OCI-LY3 (cell line): Measurements from ENCODE around the gene C19orf73.

Experiments
- H2AFZ ChIP-seq: fragments of 200-600, 300-600 bp; shearing (Covaris generic); 2 replicates; pipeline ENCODE4 v1.6.0; 2014; ENCODE audit warnings: antibody characterized with exemption, low read depth, low read length
- H3K27ac ChIP-seq: fragments of 200-600, 300-600 bp; sonication (generic); 2 replicates; pipeline ENCODE4 v1.5.1; 2014; ENCODE audit warnings: mild to moderate bottlenecking, low read length, moderate library complexity, mixed read lengths
- H3K27me3 ChIP-seq: fragments of 200-600, 300-600 bp; sonication (generic); 2 replicates; pipeline ENCODE4 v1.6.1; 2014; ENCODE audit warnings: low read depth, low read length, mixed read lengths
- H3K36me3 ChIP-seq: fragments of 200-600, 300-600 bp; sonication (generic); replicated peaks from 2 replicates; pipeline ENCODE3; 2014; ENCODE audit warnings: low read depth, low read length, mixed read lengths
- H3K4me1 ChIP-seq: fragments of 300-600, 200-600 bp; sonication (generic); 2 replicates; pipeline ENCODE4 v1.6.1; 2014; ENCODE audit warnings: low read length, mixed read lengths
- H3K4me2 ChIP-seq: fragments of 200-600, 300-600 bp; sonication (generic); 2 replicates; pipeline ENCODE4 v1.6.1; 2014; ENCODE audit warnings: low read length, mixed read lengths
- H3K4me3 ChIP-seq: fragments of 300-600, 200-600 bp; sonication (generic); 2 replicates; pipeline ENCODE4 v1.5.1; 2014; ENCODE audit warnings: antibody characterized with exemption, mild to moderate bottlenecking, low read length, moderate library complexity
- H3K79me2 ChIP-seq: fragments of 300-600, 200-600 bp; shearing (Covaris generic); 2 replicates; pipeline ENCODE4 v1.6.1; 2014; ENCODE audit warnings: mild to moderate bottlenecking, low read length, mixed read lengths
- H3K9ac ChIP-seq: fragments of 300-600, 200-600 bp; shearing (Covaris generic); 2 replicates; pipeline ENCODE4 v1.6.0; 2014; ENCODE audit warnings: mild to moderate bottlenecking, low read length, moderate library complexity
- H3K9me3 ChIP-seq: fragments of 200-600, 300-600 bp; shearing (Covaris generic); 2 replicates; pipeline ENCODE4 v1.6.1; 2014; ENCODE audit warnings: low read length, mixed read lengths; ENCODE audit not compliant: insufficient read depth
- H4K20me1 ChIP-seq: fragments of 200-600, 300-600 bp; sonication (generic); 2 replicates; pipeline ENCODE4 v1.6.1; 2016; ENCODE audit warnings: low read length, mixed read lengths; ENCODE audit not compliant: insufficient read depth
- CTCF ChIP-seq: fragments of 200-600, 300-600 bp; sonication (generic); IDR thresholded peaks from 2 replicates; pipeline ENCODE4 v1.5.1; 2014; ENCODE audit warnings: antibody characterized with exemption, low read length, low read depth
- EZH2phosphoT487 ChIP-seq: fragments of 200-600 bp; shearing (Covaris generic); IDR thresholded peaks from 2 replicates; pipeline ENCODE4 v1.6.1; 2018; ENCODE audit warnings: antibody characterized with exemption, mixed run types, low read depth

The C19orf73 gene

GRCh38 chr19:49101160-49101559 lies 17.8 kb downstream of the C19orf73 start:
- no peak overlapping the region for H3K27ac ChIP-seq
- TF ChIP-seq EZH2phosphoT487 (no peak), CTCF (no peak)
- peaks cover 37% of the 10 kb centered on the region for H4K20me1 ChIP-seq
- peaks cover 32% of the 10 kb centered on the region for H3K79me2 ChIP-seq
- no peak overlapping the region for H3K9ac ChIP-seq
- H3K4me3 ChIP-seq, result no peak overlapping the region
- no peak overlapping the region for H3K4me2 ChIP-seq
- no peaks in the 10 kb centered on the region for H3K9me3 ChIP-seq
- peaks cover 73% of the 10 kb centered on the region for H3K36me3 ChIP-seq
- H2AFZ ChIP-seq, result no peak overlapping the region
- no peaks in the 10 kb centered on the region for H3K4me1 ChIP-seq
- no peaks in the 10 kb centered on the region for H3K27me3 ChIP-seq

GRCh38 chr19:49098795-49099194 lies 20.1 kb downstream of the C19orf73 start:
- no peak overlapping the region for H3K4me2 ChIP-seq
- no peaks in the 10 kb centered on the region for H3K4me1 ChIP-seq
- H3K9me3 ChIP-seq, result no peaks in the 10 kb centered on the region
- peaks cover 56% of the 10 kb centered on the region for H3K79me2 ChIP-seq
- H3K4me3 ChIP-seq, result no peak overlapping the region
- TF ChIP-seq EZH2phosphoT487 (no peak), CTCF (no peak)
- peaks cover 41% of the 10 kb centered on the region for H4K20me1 ChIP-seq
- H3K36me3 ChIP-seq, result peaks cover 75% of the 10 kb centered on the region
- H3K9ac ChIP-seq, result no peak overlapping the region
- H2AFZ ChIP-seq, result no peak overlapping the region
- no peak overlapping the region for H3K27ac ChIP-seq
- H3K27me3 ChIP-seq, result no peaks in the 10 kb centered on the region

- TF ChIP-seq EZH2phosphoT487 (no peak), CTCF (peak; percentile 99)
- Histone ChIP-seq H3K27ac (no peak overlapping the region), H3K4me2 (no peak overlapping the region)
Observed at GRCh38 chr19:49097453-49098288, 21.3 kb downstream of the C19orf73 start.

GRCh38 chr19:49094505-49095482 lies 24.1 kb downstream of the C19orf73 start:
- Histone ChIP-seq H3K27me3 (no peaks in the 10 kb centered on the region), H3K4me3 (no peak overlapping the region), H3K79me2 (peaks cover 84% of the 10 kb centered on the region), H2AFZ (no peak overlapping the region), H3K9me3 (no peaks in the 10 kb centered on the region), H3K9ac (no peak overlapping the region), H3K27ac (no peak overlapping the region), H4K20me1 (peaks cover 50% of the 10 kb centered on the region), H3K4me2 (no peak overlapping the region), H3K36me3 (peaks cover 68% of the 10 kb centered on the region), H3K4me1 (no peaks in the 10 kb centered on the region)
- TF ChIP-seq EZH2phosphoT487 (no peak), CTCF (no peak)

More at GRCh38 chr19:49097453-49098288, 21.3 kb downstream of the C19orf73 start:
- Histone ChIP-seq H3K27me3 (no peaks in the 10 kb centered on the region), H3K79me2 (peaks cover 66% of the 10 kb centered on the region), H4K20me1 (peaks cover 37% of the 10 kb centered on the region), H3K36me3 (peaks cover 69% of the 10 kb centered on the region), H3K9me3 (no peaks in the 10 kb centered on the region), H3K9ac (no peak overlapping the region), H3K4me1 (no peaks in the 10 kb centered on the region), H3K4me3 (no peak overlapping the region), H2AFZ (no peak overlapping the region)
